MM.1S (cell line): Measurements from ENCODE around the gene PTPRB.

ENCODE experiments used
- EZH2 ChIP-seq: fragments of 300-600 bp; sonication (generic); optimal IDR thresholded peaks from 2 replicates; pipeline ENCODE3; 2017; ENCODE audit warnings: low read depth, mild to moderate bottlenecking, antibody characterized with exemption, low read length, mixed read lengths
- TF ChIP-seq, protein P1 (sequence below): fragments of 300-600 bp; sonication (generic); IDR thresholded peaks from 2 replicates; pipeline ENCODE4 v1.5.1; 2016; ENCODE audit warnings: antibody characterized with exemption, low read length, mixed read lengths

GRCh38 chr12:70657616-70658286, 20.5 kb upstream of the PTPRB start:
- TF ChIP-seq EZH2: no peak
- TF ChIP-seq, protein P1, sequence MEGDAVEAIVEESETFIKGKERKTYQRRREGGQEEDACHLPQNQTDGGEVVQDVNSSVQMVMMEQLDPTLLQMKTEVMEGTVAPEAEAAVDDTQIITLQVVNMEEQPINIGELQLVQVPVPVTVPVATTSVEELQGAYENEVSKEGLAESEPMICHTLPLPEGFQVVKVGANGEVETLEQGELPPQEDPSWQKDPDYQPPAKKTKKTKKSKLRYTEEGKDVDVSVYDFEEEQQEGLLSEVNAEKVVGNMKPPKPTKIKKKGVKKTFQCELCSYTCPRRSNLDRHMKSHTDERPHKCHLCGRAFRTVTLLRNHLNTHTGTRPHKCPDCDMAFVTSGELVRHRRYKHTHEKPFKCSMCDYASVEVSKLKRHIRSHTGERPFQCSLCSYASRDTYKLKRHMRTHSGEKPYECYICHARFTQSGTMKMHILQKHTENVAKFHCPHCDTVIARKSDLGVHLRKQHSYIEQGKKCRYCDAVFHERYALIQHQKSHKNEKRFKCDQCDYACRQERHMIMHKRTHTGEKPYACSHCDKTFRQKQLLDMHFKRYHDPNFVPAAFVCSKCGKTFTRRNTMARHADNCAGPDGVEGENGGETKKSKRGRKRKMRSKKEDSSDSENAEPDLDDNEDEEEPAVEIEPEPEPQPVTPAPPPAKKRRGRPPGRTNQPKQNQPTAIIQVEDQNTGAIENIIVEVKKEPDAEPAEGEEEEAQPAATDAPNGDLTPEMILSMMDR: no peak
